DOHH2 (cell line): Measurements from ENCODE around the gene IMPG1.

Source experiments
- CTCF ChIP-seq: fragments of 200-600 bp; sonication (generic); IDR thresholded peaks from one replicate; pipeline ENCODE4 v1.5.1; 2014; ENCODE audit warnings: antibody characterized with exemption, mild to moderate bottlenecking, low read depth, low read length; ENCODE audit not compliant: poor library complexity, severe bottlenecking
- EZH2phosphoT487 ChIP-seq: fragments of 200-600 bp; sonication (generic); IDR thresholded peaks from 2 replicates; pipeline ENCODE4 v1.6.1; 2017; ENCODE audit warnings: borderline replicate concordance, mild to moderate bottlenecking, antibody characterized with exemption, low read length, moderate library complexity, mixed read lengths

- TF ChIP-seq CTCF: peak; percentile 86
- no peak for TF ChIP-seq EZH2phosphoT487
Observed at GRCh38 chr6:75934643-75935472, 137.6 kb downstream of the IMPG1 start.
